Activated CD4-positive, alpha-beta T cell treated with anti-CD3 and anti-CD28 coated beads, Interleukin-2, amount 10 ng/mL, durations not matched to agents 7 days and 5 days (primary cell): ENCODE results near the gene NTM. TPM values are rescaled to one million over a fixed set of nuclear protein-coding genes. Genes with fewer than 3 reads are reported as not detected.
A peak's percentile ranks its signal among the peaks of the same experiment; 100 is the strongest.

ENCODE experiments used
- CTCF ChIA-PET: fragments of 350-600 bp; sonication (Branson Sonifier 250); formaldehyde crosslinking; loops from one replicate; lab custom pipeline; 2021; ENCODE audit warnings: antibody characterized with exemption; lab: Charles Lee
- POLR2A ChIA-PET: fragments of 350-600 bp; sonication (Branson Sonifier 250); formaldehyde crosslinking; loops from one replicate; lab custom pipeline; 2021; ENCODE audit warnings: antibody characterized with exemption; lab: Charles Lee
- DNase-seq: peaks from one replicate; pipeline ENCODE4 v3.0.0-alpha.2; 2020
- H3K27ac Mint-ChIP-seq: one replicate; pipeline ENCODE4 v1.8.0; 2021; ENCODE audit warnings: mild to moderate bottlenecking, moderate library complexity, mixed read lengths
- H3K27me3 Mint-ChIP-seq: one replicate; pipeline ENCODE4 v1.8.0; 2021; ENCODE audit warnings: mixed read lengths
- H3K36me3 Mint-ChIP-seq: one replicate; pipeline ENCODE4 v1.8.0; 2021; ENCODE audit warnings: low read depth, mixed read lengths
- H3K4me1 Mint-ChIP-seq: one replicate; pipeline ENCODE4 v1.8.0; 2021; ENCODE audit warnings: mixed read lengths
- H3K4me3 Mint-ChIP-seq: one replicate; pipeline ENCODE4 v1.8.0; 2021; ENCODE audit warnings: mild to moderate bottlenecking, moderate library complexity, mixed read lengths
- H3K9me3 Mint-ChIP-seq: one replicate; pipeline ENCODE4 v1.8.0; 2021; ENCODE audit warnings: mixed read lengths
- total RNA-seq, 2 experiments: library from RNA; stranded (reverse); gene quantifications; one replicate each; pipeline ENCODE4 v1.2.3, GENCODE V29; 2021

NTM gene
- total RNA-seq, 2 experiments from 2014 or later: not detected

- Mint-ChIP-seq H3K27ac (no peak overlapping the region), H3K9me3 (no peaks in the 10 kb centered on the region), H3K27me3 (peaks cover 2% of the 10 kb centered on the region), H3K36me3 (no peaks in the 10 kb centered on the region), H3K4me3 (no peak overlapping the region), H3K4me1 (no peaks in the 10 kb centered on the region)
- POLR2A ChIA-PET: no interaction called here
- no peak for DNase-seq
- CTCF ChIA-PET: interaction anchor here (1.1 kb wide), 1 partner anchor 13 kb away, joined by 3 read pairs; no protein-coding TSS in a partner anchor
Observed at GRCh38 chr11:131687291-131688047, 317.1 kb downstream of the NTM start.

GRCh38 chr11:131688048-131688693 is 317.8 kb downstream of the NTM start:
- DNase-seq: peak; percentile 20
- Mint-ChIP-seq H3K27me3 (peaks cover 2% of the 10 kb centered on the region), H3K36me3 (no peaks in the 10 kb centered on the region), H3K4me3 (no peak overlapping the region), H3K27ac (no peak overlapping the region), H3K4me1 (no peaks in the 10 kb centered on the region), H3K9me3 (no peaks in the 10 kb centered on the region)
- POLR2A ChIA-PET: no interaction called here
- CTCF ChIA-PET: interaction anchor here (1.1 kb wide), 1 partner anchor 14 kb away, joined by 3 read pairs; no protein-coding TSS in a partner anchor

GRCh38 chr11:131689049-131689925 is 318.9 kb downstream of the NTM start:
- CTCF ChIA-PET: no interaction called here

DNA sequence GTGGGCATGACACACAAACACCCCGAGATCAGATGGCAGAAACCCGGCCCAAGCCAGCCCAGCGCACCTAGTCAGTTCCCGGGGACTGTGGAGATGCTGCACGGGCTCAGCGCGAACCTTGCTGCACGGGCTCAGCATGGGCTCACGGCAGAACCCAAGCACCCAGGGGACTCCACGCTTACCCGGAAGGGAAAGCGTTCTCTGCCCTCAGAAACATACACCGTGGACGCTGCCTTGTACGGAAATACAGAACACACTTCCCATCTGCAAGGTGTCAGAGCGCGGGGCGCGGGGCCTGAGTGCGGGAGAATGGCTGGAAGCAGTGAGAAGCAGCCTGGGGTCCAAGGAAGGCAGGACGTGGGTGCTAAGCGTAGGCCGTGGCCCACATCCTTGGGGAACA is 319.9 kb downstream of the NTM start:
- ChIA-PET CTCF (no interaction called here), POLR2A (no interaction called here)
- Mint-ChIP-seq H3K4me3 (no peak overlapping the region), H3K9me3 (no peaks in the 10 kb centered on the region), H3K4me1 (peaks cover 5% of the 10 kb centered on the region), H3K36me3 (no peaks in the 10 kb centered on the region), H3K27me3 (peaks cover 4% of the 10 kb centered on the region), H3K27ac (no peak overlapping the region)
- no peak for DNase-seq

More at GRCh38 chr11:131689049-131689925, 318.9 kb downstream of the NTM start:
- Mint-ChIP-seq H3K4me1 (no peaks in the 10 kb centered on the region), H3K4me3 (no peak overlapping the region), H3K27ac (no peak overlapping the region), H3K9me3 (no peaks in the 10 kb centered on the region), H3K36me3 (no peaks in the 10 kb centered on the region), H3K27me3 (peaks cover 2% of the 10 kb centered on the region)
- POLR2A ChIA-PET: no interaction called here
- no peak for DNase-seq

DNA sequence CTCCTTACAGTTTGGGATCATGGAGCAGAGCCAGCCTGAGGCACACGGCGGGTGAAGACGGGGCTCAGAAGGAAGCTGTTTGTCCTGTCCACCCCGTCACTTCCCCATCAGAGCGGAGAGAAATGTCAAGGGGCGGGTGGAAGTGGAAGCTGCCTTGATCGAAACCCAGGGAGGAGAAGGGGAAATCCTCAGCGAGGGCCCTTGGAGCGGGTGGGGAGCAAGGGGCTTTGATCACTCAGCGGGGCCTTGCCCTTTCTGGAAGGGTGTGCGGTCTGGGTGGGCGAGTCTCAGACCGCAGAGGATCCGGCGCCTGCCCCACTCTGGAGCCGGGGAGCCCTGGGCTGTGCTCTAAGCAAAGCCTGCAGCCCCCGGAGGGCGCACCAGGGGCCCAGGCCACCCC is 320.4 kb downstream of the NTM start:
- H3K4me3 Mint-ChIP-seq: no peak overlapping the region

GRCh38 chr11:131691181-131692041 is 321.0 kb downstream of the NTM start:
- ChIA-PET CTCF (no interaction called here), POLR2A (no interaction called here)
- peaks cover 5% of the 10 kb centered on the region for H3K4me1 Mint-ChIP-seq
- H3K9me3 Mint-ChIP-seq: no peaks in the 10 kb centered on the region
- no peak overlapping the region for H3K27ac Mint-ChIP-seq
- DNase-seq: peak; percentile 11
- no peak overlapping the region for H3K4me3 Mint-ChIP-seq
- peaks cover 6% of the 10 kb centered on the region for H3K27me3 Mint-ChIP-seq
- no peaks in the 10 kb centered on the region for H3K36me3 Mint-ChIP-seq

More for the DNA sequence above, 320.4 kb downstream of the NTM start:
- POLR2A ChIA-PET: no interaction called here
- H3K4me1 Mint-ChIP-seq: peaks cover 5% of the 10 kb centered on the region
- CTCF ChIA-PET: no interaction called here
- peaks cover 6% of the 10 kb centered on the region for H3K27me3 Mint-ChIP-seq
- no peaks in the 10 kb centered on the region for H3K36me3 Mint-ChIP-seq
- H3K27ac Mint-ChIP-seq: no peak overlapping the region
- H3K9me3 Mint-ChIP-seq: no peaks in the 10 kb centered on the region
- DNase-seq: no peak

DNA sequence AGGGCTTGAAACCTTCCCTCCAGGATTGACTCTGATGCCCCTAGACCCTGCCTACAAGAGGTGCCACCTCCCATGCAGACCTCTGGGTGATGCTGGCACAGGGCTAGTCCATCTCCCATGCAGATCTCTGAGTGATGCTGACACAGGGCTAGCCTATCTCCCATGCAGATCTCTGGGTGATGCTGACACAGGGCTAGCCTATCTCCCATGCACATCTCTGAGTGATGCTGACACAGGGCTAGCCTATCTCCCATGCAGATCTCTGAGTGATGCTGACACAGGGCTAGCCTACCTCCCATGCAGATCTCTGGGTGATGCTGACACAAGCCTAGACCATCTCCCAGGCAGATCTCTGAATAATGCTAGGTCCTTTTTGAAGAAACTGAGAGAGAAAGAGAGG is 321.7 kb downstream of the NTM start:
- H3K27ac Mint-ChIP-seq: no peak overlapping the region
- H3K36me3 Mint-ChIP-seq: no peaks in the 10 kb centered on the region
- peaks cover 6% of the 10 kb centered on the region for H3K27me3 Mint-ChIP-seq
- H3K9me3 Mint-ChIP-seq: no peaks in the 10 kb centered on the region
- no peak overlapping the region for H3K4me3 Mint-ChIP-seq
- DNase-seq: no peak
- H3K4me1 Mint-ChIP-seq: peaks cover 5% of the 10 kb centered on the region
- ChIA-PET POLR2A (no interaction called here), CTCF (no interaction called here)

DNA sequence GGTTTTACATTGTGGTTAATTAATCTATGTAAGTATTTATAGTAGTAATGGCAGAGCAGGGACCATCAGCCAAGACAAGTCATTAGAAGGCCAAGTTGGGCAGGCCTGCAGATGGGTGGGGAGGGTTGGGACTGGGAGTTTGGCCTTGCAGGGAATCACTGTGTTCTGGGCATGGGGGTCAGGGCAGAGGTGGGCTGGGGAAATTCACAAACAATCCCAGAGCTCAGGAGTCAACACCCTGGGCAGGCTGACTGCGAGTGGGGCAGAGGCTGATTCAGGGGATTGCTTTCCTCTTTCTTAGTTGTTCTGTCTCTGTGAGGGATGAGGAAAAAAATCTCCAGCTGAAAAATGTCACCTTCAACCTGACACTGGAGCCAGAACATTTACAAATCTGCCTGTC is 322.5 kb downstream of the NTM start:
- H3K4me1 Mint-ChIP-seq: peaks cover 5% of the 10 kb centered on the region
- no peak overlapping the region for H3K4me3 Mint-ChIP-seq
- H3K27me3 Mint-ChIP-seq: peaks cover 6% of the 10 kb centered on the region
- no peaks in the 10 kb centered on the region for H3K9me3 Mint-ChIP-seq
- H3K36me3 Mint-ChIP-seq: no peaks in the 10 kb centered on the region
- CTCF ChIA-PET: interaction anchor here (0.6 kb wide), 1 partner anchor 190 kb away, joined by 3 read pairs; no protein-coding TSS in a partner anchor
- H3K27ac Mint-ChIP-seq: no peak overlapping the region
- no peak for DNase-seq
- POLR2A ChIA-PET: no interaction called here

DNA sequence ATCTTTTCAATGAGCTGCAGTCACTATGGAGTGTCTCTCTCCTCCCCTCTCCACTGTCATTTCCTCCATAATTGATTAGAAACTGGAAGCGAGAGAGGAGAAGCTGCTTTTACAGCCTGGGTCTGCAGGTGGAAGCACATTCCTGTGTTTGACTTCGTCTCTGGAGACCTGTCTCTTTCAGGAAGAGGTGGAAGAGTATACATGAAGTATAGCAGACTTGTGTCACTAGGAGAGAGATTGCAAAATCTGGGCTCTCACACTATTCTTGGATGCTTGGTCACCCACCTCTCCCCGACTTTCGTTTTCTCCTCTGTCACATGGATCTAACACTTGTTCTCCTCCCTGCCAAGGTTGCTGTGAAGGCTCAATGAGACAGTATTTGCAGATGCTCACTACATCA is 323.3 kb downstream of the NTM start:
- Mint-ChIP-seq H3K9me3 (no peaks in the 10 kb centered on the region), H3K36me3 (no peaks in the 10 kb centered on the region), H3K27me3 (peaks cover 6% of the 10 kb centered on the region), H3K27ac (no peak overlapping the region), H3K4me3 (no peak overlapping the region), H3K4me1 (peaks cover 5% of the 10 kb centered on the region)
- ChIA-PET POLR2A (no interaction called here), CTCF (interaction anchor here (0.6 kb wide), 1 partner anchor 190 kb away, joined by 3 read pairs; no protein-coding TSS in a partner anchor)
- DNase-seq: no peak

DNA sequence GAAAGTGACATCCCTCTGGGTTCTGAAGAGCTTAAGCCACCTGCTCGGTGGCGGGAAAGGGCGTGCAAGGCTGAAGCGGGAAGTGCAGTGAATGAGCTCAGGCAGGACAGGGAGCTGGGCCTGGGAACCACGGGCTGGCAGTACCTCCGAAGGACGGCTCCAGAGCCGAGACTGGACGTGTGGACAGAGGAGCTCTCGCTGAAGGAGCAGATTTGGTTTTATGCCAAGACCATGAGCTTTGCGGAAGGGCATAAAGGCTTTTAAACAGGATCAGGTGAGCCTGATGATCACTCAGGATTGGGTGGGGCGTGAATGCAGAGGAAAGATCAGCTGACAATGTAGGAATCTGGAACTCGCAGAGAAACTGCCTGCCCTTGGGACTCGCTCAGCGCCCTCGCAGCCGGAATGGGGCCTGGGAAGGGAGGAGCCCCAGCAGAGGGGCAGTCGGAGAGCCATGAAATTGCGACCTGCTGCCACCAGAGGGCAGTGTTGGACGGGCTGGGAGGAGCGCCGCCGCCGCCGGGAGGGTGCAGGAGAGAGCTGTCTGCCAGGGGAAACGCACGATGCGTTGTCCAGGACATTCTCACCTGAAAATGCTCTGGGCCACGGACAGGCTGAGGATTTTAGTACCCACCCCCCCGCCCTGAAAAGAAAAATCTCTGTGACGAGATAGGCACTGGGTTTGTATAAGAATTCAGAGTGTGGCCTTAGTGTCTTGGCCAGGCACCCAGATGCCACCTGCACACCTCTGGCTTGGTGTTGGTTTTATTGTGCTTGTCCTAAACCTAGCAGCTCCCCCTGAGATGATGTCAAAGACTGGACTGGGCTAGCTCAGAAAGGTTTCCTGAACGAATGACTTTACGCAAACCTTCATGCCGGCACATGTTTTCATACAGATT is 324.4 kb downstream of the NTM start:
- no peaks in the 10 kb centered on the region for H3K9me3 Mint-ChIP-seq
- peaks cover 5% of the 10 kb centered on the region for H3K4me1 Mint-ChIP-seq
- peak; percentile 66 for DNase-seq
- peaks cover 6% of the 10 kb centered on the region for H3K27me3 Mint-ChIP-seq
- no peak overlapping the region for H3K27ac Mint-ChIP-seq
- no peaks in the 10 kb centered on the region for H3K36me3 Mint-ChIP-seq
- H3K4me3 Mint-ChIP-seq: no peak overlapping the region
- ChIA-PET CTCF (no interaction called here), POLR2A (no interaction called here)

GRCh38 chr11:131695889-131696429 is 325.5 kb downstream of the NTM start:
- no peaks in the 10 kb centered on the region for H3K36me3 Mint-ChIP-seq

More at GRCh38 chr11:131695889-131696429, 325.5 kb downstream of the NTM start:
- ChIA-PET CTCF (no interaction called here), POLR2A (no interaction called here)
- no peak overlapping the region for H3K4me3 Mint-ChIP-seq
- peaks cover 5% of the 10 kb centered on the region for H3K4me1 Mint-ChIP-seq
- H3K27ac Mint-ChIP-seq: no peak overlapping the region
- H3K27me3 Mint-ChIP-seq: peaks cover 6% of the 10 kb centered on the region
- no peaks in the 10 kb centered on the region for H3K9me3 Mint-ChIP-seq
- DNase-seq: no peak
